GM12801 (cell line): Measurements from ENCODE around the gene ZBTB42.

Experiments used
- TF ChIP-seq, protein P1 (sequence below): IDR thresholded peaks from one replicate; pipeline ENCODE4 v1.5.1; 2011; ENCODE audit warnings: control low read depth; ENCODE audit not compliant: insufficient read length; ENCODE audit errors: extremely low read depth

ZBTB42 gene

DNA sequence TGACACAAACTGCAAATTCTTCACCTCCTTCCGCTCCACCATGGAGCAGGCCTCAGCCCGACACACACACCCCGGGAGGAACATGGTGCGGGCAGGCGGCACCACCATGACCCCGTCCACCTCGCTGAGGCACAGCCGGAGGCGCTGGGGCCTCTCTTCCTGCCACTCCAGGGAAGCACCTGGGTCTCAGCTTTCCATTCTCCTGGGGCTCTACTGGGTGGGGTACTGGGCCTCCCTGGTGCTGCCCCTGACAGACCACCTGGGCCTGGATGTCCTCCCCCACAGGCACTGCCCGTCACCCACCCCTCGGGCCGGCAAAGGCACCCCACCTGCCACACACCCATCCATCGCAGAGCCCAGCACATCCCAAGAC, 15.2 kb upstream of the ZBTB42 start:
- TF ChIP-seq, protein P1, sequence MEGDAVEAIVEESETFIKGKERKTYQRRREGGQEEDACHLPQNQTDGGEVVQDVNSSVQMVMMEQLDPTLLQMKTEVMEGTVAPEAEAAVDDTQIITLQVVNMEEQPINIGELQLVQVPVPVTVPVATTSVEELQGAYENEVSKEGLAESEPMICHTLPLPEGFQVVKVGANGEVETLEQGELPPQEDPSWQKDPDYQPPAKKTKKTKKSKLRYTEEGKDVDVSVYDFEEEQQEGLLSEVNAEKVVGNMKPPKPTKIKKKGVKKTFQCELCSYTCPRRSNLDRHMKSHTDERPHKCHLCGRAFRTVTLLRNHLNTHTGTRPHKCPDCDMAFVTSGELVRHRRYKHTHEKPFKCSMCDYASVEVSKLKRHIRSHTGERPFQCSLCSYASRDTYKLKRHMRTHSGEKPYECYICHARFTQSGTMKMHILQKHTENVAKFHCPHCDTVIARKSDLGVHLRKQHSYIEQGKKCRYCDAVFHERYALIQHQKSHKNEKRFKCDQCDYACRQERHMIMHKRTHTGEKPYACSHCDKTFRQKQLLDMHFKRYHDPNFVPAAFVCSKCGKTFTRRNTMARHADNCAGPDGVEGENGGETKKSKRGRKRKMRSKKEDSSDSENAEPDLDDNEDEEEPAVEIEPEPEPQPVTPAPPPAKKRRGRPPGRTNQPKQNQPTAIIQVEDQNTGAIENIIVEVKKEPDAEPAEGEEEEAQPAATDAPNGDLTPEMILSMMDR = no peak

DNA sequence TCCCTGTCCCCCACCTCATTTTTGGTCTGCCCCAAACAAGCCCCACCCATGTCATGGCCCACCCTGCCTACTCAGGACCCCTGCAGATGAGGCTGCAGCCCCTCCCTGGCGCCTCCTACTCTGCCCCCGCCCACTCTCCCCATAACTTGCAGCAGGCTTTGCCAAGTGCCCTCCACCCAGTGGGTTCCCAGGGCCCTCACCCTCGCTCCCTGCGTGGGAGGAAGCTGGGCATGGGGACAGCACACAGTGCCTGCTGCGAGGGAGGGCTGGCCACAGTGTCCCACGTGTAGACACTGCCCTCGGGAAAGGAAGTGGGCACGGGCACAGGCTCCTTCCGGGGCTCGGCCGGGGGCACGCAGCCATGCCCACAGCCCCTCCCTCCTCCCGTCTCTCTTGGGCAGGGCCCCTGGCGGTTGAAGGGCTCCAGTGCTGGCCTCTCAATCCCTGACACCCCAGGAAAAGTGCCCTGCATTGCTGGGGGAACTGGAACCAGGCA, 14.8 kb upstream of the ZBTB42 start:
- TF ChIP-seq, protein P1 = no peak

DNA sequence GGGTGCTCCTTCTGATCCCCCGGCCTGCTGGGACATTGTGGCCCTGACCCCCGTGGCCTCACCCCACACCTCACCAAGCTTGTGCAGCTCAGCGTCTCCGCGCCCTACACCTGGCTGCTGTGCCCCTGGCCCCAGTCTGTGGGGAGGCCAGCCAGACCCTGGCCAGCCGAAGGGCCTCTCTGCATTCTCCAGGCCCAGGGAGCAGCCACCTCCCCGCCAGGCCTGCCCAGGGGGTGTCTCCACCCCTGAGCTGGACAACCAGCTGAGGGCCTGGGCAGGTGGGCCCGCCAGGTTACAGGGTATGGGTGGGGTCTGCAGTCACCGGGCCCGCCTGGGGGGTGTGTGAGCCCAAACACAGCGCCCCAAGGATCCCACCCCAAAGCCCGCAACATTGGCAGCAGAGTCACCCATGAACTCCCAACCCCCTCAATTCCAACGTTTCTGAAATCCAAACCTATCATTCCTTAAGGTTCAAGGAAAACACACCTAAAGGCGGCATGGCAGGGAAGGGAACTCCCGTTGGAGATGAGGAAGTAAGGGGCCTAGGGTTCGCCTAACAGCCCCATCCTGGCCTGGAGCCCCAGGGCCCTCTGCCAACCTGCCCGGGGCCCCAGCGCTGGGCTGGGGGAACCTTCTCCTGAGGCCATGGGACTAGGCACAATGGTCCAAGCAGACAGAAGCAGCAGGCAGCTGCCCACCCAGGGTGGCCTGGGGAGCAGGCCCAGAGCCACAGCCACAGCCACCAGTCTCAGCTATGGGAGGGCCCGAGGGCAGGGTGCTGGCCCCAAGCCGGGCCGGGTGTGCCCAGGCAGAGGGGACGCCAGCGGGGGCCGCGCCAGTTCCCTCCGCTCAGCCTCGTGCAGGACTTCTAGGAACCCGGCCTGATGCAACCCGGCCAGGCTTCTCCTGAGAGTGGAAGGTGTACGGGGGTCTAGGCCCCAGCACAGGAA, 13.9 kb upstream of the ZBTB42 start:
- TF ChIP-seq, protein P1 = no peak

DNA sequence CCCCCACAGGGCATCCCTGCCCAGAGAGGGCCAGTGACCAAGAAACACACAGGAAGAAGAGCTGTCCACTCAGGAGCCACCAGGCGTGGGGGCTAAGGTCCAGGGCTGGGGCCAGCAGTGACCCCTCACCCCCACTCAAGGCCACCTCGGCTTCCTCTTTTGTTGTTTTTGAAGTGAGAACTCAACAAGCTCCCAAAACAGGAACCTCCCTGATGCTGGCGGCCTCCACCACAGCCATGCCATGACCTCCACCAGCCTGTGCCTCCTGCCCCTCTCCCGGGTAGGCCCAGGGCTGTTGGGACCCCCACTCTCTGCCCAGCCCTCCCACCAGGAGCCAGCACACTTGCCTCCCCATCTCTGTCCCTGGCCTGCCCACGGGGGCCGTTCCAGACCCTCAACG, 13.2 kb upstream of the ZBTB42 start:
- TF ChIP-seq, protein P1 = no peak

DNA sequence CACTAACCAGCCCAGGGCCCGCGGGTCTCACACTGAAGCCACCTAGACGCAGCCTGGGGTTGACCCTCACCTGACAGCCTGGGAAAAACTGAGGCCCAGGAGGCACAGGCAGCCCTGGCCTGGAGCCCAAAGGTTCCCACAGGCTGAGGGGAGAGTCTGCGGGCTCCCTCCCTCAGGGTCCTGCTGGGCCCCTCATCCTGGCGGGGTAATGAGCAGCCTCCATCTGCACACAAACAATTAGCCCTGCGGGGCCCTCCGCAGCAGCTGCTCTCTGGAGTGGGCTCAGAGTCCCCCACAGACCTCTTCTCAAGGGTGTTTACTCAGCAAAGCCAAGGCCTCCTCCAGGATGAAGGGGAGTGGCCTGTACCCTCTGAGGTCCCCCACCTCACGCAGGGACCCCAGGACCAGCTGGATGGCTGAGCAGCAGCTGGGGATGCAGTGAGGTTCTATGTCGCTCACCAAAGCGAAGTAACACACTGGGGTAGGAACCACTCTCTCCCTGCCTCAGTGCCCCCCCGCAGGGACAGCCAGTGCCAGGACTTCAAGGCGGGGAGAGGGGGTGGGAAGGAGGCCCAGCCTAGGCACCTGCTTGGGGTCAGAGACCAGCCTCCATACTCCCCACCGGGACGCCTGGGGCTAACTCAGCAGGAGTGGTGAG, 12.6 kb upstream of the ZBTB42 start:
- TF ChIP-seq, protein P1 = no peak

DNA sequence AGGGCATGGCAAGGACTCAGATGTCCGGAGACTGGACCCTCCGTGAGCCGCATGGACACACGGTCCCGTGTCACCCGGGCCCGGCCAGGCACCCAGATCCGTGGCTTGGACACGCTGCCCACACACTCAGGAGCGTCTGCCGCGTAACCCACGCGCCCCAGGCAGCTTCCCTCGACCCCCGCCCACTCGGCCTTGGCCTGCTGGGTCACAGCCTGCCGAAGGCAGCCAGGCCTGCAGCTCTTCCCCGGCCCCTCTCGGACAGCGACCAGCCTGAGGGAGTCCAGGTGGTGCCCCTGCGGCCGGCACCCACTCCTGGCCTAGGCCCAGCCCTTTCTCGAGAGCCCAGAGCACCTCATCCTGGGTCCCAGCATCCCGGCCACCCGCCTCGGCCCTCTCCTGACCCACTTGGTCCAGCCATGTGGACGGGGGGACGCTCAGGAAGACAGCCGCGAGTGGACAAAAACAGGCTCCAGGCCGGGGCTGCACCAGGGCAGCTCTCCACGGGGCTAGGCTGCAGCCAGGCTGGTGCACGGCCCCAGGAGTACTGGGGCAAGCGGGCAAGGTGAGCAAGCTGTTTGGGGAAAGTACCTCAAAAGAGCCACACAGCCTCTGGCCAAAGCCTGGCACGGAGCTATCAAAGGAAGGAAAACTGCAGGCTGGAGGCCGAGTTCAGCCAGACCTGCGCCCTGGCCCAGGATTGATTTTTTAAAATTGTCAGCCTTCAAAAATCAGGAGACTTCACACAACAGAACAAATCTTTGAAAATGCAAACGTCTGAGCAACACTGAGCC, 11.8 kb upstream of the ZBTB42 start:
- TF ChIP-seq, protein P1 = no peak
